HG03108 (cell line): ENCODE results near the gene SIX3.

Experiments
- ATAC-seq: cut with Tn5 transposase; IDR thresholded peaks from one replicate; pipeline ENCODE4 v1.9.1; 2021; ENCODE audit warnings: moderate library complexity; ENCODE audit not compliant: unreplicated experiment

The SIX3 gene

DNA sequence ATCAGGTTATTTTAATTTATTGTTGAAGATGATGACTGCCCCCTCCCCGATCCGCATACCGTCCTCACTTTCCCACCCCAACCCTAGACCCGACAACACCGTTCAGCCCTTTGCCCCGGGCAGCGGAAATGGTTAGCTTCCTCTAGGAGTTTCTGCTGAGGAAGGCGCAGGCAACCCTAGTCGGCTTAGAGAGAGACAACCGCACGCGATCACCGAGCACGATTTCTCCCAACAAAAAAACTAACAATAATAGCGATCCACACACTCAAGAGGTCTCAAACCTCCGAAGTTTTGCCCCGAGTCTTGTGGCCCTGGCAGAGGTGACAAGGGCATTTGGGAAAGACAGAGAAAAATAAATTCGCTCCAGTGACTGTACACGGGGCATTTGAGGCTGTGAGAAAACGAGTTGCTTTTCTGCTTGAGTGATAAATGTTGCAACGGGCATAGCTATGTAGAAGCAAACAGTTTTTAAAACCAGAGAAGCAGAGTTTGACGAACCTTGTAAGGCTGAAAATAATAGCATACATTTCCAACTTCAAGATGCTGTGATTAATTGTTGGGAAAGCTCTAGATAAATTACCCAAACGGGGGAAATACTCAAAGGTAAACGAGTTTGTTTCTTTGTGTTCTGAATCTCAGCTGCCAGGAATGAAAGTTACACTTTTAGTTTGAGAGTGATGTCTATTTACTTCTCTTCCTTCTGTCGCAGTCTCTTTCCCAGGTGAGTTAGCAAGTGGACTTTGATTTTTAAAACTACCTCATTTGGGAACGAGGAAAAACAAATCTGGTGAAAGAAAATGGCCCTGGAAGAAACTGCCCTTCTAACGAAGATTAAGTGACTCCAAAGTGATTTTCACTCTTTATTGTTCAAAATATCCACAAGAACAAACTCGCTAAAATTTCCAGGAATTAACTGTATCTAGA lies 11.0 kb upstream of the SIX3 start:
- ATAC-seq: no peak

DNA sequence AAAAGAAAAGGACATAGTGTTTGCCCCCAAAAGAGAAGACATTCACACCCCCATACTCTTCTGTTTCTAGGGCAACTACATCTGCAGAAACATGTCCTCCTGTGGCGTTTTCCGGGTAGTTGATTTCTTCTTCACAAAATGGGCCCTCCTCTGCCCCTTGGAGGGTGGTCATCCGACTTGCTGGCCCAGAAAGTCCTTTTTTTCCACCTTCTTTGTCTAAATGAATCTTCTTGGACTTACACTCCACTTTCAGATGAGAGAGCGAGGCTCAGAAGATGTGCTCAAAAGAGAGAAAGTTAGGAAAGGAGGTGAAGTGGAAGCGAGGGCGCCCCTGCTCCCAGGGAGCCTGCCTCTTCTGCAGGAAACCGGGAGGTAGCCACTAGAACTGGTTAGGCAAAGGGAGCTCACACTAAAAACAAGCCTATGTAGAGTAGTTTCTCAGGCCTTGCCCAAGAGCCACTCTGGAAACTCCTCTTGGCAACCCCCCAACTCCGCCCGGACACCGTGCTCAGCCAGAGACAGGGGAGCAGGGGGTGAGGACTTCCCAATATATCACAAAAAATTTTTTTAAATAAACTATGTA lies 10.2 kb upstream of the SIX3 start:
- ATAC-seq: no peak

DNA sequence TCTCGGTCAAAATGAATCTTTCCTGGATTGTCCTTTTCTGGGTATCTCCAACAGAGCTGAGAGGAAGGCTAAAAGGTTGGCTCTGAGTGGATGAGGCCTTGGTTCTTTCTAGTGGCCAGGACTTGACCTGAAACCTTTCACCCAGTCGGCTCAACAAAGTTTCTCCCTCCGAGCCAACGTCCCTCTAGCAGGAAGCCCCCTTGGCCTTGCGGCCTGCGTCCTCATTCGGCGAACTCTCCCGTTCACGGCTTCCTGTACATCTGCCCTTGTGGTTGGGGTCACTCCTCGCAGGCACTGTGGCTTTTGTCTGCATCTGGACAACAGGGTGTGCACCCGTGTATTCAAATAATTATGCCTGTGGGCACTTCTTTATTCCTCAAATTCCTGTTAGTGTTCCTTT lies 9.4 kb upstream of the SIX3 start:
- ATAC-seq: no peak

DNA sequence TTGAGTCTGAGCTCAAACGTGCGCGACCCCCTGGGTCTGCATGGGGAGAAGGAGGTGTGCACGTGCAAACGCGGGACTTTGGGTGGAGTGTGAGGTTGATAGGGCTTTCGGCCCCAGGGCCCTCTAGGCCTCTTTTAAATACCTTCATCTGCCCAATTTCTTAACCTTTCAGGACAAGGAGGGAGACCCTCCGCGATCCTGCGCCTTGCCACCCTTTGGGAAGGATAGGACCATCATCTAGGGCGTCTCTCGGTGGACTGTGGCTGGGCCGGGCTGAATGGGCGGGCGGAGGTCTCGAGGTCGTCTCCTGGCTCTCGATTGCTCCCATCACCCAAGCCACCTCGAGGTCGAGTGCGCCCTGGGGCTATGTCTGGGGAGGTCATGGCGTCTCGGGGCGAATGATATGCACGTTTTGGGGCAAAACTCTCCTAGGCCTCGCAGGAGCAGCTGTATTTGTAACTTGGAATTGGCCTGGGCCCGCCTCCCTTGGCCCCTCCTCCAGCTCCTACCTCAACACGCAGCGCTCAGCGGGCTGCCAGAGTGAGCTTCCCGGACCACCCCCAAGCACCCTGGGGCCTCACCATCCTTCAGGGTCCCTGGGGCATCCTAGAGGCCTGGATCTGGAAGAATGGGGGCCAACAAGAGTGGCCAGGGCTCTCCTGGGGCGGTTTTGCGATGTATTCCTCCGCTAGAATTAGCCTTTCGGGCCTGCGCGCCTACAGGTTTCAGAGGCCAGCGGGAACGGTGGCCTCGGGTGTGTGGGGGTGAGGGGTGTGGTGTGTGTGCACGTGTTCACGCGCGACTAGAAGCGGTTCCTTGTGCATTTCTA lies 8.7 kb upstream of the SIX3 start:
- ATAC-seq: no peak

DNA sequence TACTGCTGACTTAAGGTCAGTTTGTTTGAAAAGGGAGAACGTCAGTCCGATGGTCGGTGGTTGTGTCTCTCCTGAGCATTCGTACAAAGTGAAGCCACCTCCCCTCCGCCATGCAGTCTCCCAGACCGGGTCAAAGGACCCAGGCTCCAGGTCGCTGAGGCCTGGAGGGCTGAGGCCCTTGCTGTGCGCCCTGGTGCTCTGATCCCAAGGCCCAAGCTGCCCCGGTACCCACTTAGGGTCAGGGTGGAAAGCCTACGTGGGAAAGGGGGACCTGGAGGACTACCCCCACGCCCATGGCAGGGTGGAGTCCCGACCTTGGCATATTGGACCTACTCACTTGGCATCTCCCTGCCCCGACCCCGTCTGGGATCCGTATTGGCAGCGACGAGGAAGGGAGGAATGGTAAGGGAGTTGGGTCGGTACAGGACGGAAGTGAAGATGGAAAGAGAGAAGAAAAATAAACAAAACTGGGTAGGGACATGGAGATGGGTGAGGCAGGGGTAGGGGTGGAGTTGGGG lies 8.0 kb upstream of the SIX3 start:
- ATAC-seq: no peak

DNA sequence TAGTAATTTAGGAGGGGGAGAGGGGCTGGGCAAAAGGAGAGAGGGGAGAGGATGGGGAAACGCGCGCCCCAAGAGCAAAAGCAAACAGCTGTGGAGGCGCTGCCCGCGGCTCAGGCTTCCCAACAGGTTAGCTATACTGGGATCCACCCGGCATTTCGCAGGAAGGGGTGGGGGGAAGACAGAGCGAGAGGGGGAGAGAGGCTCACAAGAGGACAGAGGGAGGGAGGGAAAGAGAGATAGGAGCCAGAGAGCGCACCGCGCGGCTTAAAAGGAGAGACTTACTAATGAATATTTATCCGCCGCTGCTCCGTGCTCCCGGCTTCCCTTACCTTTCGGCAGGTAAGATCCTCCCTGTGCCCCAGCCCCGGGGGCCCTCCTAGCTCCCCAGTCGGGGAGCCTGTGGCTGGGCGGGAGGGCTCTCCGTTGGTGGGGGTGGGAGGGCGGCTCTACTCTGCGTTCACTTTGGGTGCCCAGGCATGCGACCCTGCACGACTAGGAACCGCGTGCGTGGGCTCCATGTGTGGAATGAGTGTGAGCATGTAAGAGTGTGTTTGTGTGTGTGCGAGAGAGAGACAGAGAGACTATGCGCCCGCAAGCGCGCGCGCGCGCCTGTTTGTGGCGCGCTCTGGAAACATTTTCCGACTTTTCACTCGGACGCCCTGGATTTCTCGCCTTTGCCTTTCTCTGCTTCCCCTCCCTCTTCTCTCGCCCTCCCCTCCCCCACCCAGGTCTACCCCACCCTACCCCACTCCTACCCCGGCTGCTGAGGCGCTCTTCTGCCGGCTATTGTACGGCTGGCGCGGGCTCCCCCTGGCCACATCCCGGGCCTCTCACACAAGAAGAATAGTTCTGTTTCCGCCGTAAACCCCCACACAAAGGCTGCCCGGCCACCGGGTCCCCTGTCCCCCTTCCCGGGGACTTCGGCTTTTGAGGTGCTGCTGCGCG lies 7.2 kb upstream of the SIX3 start:
- ATAC-seq: no peak

DNA sequence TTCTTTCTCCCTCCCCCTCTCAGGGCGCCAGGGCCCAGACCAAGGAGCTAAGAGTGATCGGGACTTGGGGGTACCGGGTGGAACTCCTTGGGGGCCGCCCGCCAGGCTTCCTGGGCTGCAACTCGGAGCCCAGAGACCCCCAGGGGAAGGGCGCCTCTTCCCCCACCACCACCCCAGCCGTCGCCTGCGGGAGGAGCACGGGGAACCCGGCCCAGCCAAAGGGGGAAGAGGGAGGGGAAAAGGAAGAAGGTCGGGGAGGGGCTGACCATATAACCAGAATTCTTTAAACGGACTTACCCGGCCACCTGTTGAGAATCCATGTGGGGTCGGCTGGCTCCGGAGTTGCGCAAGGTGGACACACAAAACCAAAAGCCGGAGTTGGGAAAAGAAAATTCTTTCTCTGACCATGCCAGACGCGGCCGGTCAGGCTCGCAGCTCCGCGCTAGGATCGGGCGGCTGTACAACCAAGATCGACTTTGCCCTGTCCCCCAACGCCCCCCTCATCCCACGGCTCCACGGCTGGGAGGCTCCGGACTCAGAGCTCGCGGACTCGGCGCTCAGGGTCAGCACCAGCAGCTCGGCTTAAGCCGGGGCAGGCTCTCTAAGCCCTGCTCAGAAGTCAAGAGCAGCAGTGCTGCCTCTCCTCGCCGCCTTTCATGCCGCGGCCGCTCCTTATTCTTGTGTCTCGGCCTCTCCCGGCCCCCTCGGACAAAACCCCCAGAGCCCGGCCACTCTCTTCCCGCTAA lies 6.3 kb upstream of the SIX3 start:
- no peak for ATAC-seq

DNA sequence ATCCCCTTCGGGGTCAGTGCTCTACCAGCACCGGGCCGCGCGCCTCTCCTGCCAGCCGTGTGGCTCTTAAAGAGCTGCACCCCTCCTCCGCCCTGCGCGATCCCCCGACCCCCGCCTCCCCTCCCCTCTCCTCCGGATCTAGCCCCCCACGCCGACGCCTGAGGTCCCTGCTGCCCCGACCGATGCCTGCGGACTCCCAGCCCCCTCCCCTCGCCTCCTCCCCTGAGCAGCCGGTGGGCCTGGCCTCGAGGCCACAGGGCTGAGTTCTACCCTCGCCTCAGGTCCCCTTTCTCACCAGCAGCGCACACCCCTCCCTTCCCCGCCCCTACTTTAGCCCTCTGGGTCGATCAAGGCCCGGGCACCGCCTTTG lies 5.8 kb upstream of the SIX3 start:
- no peak for ATAC-seq

DNA sequence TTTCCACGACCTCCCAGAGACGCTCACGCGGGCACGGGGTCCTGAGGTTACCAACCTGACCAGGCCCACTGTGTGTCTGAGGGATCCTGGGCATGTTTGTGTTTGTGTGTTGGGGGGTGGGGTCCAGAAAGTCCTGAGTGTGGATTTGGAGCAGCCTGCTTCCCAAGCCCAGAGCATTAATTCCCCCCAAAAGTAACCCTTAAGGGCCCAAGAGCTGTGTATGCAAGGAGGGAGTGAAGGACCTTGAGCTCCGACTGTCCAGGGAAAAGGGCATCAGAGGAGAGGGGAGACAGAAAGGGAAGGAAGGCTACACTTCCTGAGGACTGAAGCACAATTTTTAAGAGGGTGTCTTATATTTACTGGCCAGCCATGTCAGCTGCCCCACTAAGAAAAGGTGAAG lies 5.2 kb upstream of the SIX3 start:
- ATAC-seq: no peak

DNA sequence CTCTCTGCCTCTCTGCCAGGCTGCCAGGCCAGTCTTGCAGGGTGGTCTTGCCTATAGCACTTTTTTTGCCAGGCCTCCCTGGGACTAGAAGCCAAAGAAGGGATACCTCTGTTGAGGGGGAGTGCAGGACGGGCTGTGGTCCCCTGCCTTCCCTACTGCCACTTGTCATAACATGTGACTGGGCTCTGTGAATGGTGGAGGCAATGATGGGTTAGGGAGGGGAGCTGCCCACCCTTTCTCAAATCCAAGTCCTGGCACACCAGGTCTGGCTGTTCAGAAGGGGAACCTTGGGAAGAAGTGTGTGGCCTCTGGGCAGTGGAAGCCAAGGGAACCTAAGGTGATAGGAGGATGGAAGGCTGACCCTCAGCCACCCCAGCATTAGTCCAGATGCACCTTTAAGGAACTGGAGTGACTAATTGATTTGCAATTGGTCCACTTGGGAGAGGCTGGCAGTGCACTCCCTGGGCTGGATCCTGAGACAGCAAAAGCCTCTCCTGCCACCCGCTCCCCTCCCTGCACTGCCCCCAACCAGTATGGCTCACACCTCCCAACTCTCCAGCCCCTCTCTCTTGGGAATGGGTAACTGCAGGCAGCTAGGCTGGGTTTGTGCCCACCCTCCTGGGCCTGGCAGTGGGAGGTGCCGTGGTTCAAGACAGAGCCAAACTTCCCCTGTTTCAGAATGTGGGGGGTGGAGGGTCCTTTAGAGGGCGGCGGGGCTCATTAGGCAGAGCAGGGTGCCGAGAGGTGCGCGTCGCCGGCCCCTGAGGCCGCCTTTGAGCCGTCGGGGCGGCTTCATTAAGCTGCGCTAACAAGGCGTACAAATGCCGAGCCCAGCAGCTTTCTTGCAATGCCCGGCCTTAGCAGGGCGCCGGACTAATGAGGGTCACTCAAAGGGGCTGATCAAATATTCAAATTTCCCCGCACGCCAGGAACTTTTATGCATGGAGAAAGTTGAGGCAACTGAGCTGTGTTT lies 4.5 kb upstream of the SIX3 start:
- no peak for ATAC-seq

DNA sequence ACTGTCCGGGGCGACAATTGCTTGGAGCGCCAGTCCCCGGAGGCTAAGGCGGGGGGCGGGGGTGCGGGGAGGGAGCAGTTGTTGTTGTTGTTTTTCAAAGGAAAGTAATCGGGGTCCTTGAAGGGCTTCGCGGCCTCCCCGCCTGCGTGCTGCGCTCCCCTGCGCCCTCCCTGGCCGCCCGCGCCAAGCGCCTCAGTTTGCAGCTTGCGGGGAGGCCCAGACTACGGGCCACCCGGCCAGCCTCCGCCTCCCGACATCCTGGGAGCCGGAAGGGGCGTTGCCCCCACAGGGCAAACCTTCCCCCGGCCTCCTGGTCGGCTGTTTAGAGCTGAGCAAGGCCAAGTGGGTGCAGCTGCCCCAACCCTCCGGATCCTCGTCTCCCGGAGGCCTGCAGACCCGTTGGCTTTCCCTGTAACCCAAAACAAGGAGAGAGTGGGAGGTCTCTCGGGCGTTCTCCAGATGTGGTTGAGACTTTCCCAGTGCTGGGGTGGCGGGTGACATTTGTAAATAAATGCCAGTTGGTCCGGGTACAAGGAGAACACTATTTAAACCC lies 3.7 kb upstream of the SIX3 start:
- ATAC-seq: peak; percentile 38

DNA sequence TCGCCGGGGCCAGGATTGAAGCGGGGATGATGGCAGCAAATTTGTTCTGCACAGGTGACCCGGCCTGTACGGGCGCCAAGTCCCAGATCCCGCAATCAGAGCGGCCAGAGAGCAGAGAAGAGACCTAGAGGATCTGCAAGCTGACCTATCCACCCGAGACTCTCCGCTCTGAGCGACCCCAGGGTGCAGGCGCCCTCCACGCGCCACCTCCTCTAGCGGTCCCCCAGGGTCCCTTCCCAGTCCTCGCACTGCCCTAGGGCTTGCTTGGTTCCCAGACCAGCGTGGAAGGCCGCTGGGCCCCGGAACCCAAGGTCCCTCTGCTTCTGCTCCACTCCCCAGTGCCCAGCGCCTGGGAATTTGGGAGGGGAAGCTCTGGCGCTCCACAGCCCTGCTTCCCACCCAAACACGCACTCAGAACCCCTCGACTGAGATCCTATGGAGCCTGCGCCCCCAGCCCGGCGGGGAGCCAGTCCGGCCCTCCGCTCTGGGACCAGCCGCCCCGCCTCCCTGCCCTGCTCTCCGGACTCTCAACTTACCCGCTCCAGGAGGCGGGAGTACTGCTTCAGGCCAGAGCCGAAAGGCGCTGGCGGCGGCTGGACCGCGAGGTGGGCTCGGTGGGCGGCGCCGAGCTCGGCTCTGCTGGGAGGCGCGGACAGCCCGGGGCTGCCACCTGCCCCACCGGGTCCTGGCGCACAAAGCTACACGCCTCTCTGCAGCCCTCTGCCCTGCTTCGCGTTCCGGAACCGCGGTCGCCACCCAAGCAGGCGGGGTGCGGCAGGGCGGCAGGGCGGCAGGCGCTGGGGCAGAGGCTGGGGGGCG lies 3.0 kb upstream of the SIX3 start:
- ATAC-seq: no peak

DNA sequence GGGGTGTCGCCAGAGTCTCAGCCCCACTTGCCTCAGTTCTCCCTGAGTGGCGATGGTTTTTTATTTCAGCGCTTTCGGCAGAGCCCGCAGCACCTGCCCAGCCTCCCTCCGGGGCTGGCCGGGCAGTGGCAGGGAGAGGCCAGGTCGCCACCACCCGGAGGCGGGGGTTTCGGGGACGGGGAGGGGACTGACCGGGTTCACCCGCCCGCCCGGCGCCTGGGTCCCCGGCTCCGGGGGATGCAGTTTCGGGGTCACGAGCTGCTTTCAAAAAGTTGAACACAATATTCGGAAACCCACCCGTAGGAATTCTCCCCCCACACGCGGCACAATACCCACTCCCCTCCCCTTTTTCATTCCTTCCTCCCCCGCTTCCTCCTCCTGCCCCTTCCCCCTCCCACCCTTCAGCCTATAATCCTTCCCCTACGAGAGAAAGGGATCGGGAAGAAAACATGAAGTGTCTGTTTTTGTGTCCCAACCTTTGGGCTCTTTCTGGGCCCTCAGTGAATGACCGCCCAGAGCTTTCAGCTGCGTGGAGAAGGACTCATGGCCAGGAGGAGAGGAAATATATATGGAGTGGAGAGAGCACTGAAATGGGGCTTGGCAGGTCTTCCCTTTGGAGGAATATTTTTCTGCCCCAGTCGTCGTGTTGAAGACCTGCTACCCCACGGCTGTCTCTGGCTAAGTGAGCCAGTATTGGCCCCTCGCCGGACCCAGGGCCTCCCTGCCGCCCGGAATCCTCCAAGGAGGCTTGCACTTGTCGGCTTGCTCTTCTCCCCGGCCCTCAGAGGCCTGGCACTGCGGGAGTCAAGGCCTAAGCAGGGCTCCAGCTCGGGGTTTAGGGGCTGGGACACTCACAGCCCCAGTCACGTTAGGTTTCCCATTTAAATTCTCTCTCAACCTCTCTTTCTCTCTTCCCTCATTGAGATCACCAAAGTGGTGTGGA lies 2.1 kb upstream of the SIX3 start:
- no peak for ATAC-seq

DNA sequence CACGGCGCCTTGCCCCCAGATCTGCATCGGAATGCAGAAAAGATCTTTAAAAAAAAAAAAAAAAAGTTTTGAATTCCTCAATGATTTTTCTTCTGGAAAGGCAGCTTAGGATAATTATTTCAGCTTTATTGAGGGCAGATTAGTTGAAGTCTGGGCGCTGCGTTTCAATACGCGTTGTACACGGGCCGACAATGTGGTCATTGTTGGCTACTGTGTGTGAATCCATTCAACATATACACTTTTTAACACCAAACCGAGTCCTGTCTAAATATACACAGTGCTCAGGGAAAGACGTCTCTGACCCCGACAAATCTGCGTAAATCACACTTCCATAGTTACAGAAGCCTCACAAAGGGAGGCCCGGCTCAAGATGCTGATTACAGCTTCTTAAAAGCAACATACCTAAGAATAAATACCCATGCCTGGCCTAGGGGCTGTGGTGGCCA lies 1.4 kb upstream of the SIX3 start:
- ATAC-seq: no peak

DNA sequence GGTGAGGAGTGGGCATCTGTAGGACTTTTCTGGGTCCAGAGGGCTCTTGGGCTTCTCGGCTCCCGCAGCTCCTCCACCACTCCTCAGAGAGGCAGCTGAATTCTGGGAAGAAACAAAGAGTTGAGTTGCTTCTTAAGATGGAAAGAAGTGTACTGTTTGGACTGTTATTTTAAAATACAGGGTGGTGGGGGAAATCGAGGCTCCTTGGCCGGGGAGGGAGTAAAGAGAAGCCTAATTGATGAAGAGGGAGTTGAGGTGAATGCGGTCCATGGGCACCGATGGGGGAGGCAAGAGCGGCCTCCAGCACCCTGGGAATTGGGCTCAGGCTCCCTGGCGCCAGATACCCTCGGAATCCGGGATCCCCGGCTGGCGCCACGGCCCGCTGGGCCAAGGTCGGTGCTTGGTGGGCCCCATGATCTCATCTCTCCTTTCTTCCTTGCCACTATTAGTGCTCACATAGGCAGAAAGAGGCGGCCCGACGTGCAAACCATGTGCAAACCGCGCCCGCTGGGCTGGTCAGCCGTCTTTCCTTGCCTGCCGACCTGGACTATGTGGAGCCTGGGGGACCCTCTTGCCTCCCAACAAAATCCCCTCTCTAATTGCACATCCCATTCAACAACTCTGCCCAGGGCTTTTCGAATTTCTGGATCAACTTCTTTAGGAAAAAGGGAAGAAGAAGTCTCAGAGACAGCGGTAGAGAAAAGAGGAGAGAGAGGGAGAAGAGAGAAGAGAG lies 604 bp upstream of the SIX3 start:
- ATAC-seq: no peak
